OCI-LY7 (cell line): ENCODE data around the gene ZNF644. TPM values are rescaled to one million over a fixed set of nuclear protein-coding genes. Genes with fewer than 3 reads are reported as not detected.
"Not testable (repeated sequence)": the region's sequence is repeated elsewhere in the genome, so short reads cannot be mapped to it uniquely, and the experiment has no call there.

Experiments
- BruUV-seq: library from RNA; stranded (reverse); fragments of 400-500 nt; replicated peaks from 2 replicates; lab custom pipeline; 2021; lab: Mats Ljungman, UMichigan
- CTCF ChIA-PET: fragments of 300-600 bp; sonication (Branson Sonifier 250); formaldehyde crosslinking; loops from one replicate; lab custom pipeline; 2022; ENCODE audit warnings: antibody characterized with exemption; ENCODE audit not compliant: unreplicated experiment; lab: Charles Lee
- POLR2A ChIA-PET: fragments of 300-600 bp; sonication (Branson Sonifier 250); formaldehyde crosslinking; loops from one replicate; lab custom pipeline; 2022; ENCODE audit warnings: antibody characterized with exemption; lab: Charles Lee
- DNase-seq: peaks from one replicate; pipeline ENCODE4 v3.0.0-alpha.2; 2015; ENCODE audit warnings: low spot score
- H2AFZ ChIP-seq: fragments of 200-600 bp; sonication (generic), shearing (Covaris generic); 2 replicates; pipeline ENCODE4 v1.6.1; 2014; ENCODE audit warnings: mild to moderate bottlenecking, antibody characterized with exemption, low read length, moderate library complexity
- H3K27ac ChIP-seq: fragments of 200-600 bp; sonication (generic); 2 replicates; pipeline ENCODE4 v1.5.1; 2014; ENCODE audit warnings: mixed run types, low read depth, mild to moderate bottlenecking, moderate library complexity, low read length, inconsistent platforms; ENCODE audit not compliant: poor library complexity, severe bottlenecking
- H3K36me3 ChIP-seq: fragments of 200-600 bp; sonication (generic); 2 replicates; pipeline ENCODE4 v1.6.1; 2014; ENCODE audit warnings: mild to moderate bottlenecking, antibody characterized with exemption, low read length, moderate library complexity, mixed read lengths; ENCODE audit not compliant: insufficient read depth
- H3K4me1 ChIP-seq: fragments of 200-600 bp; sonication (generic); 2 replicates; pipeline ENCODE4 v1.5.1; 2014; ENCODE audit warnings: mild to moderate bottlenecking, low read length; ENCODE audit not compliant: insufficient read depth, poor library complexity, severe bottlenecking
- H3K4me2 ChIP-seq: fragments of 200-600 bp; sonication (generic); 2 replicates; pipeline ENCODE4 v1.6.1; 2014; ENCODE audit warnings: mild to moderate bottlenecking, low read length
- H3K4me3 ChIP-seq: fragments of 200-600 bp; sonication (generic); 2 replicates; pipeline ENCODE4 v1.5.1; 2014; ENCODE audit warnings: mild to moderate bottlenecking, low read depth, low read length; ENCODE audit not compliant: poor library complexity, severe bottlenecking
- H3K79me2 ChIP-seq: fragments of 200-600 bp; sonication (generic); 2 replicates; pipeline ENCODE4 v1.6.1; 2016; ENCODE audit warnings: low read depth, mild to moderate bottlenecking, low read length, moderate library complexity, mixed read lengths; ENCODE audit not compliant: insufficient read depth
- H3K9me2 ChIP-seq: fragments of 200-600 bp; sonication (generic); 2 replicates; pipeline ENCODE4 v1.6.1; 2016; ENCODE audit warnings: mild to moderate bottlenecking, low read length, mixed read lengths; ENCODE audit not compliant: insufficient read depth
- H3K9me3 ChIP-seq: fragments of 200-600 bp; sonication (generic); 2 replicates; pipeline ENCODE4 v1.6.1; 2014; ENCODE audit warnings: mild to moderate bottlenecking, mixed run types, low read length, mixed read lengths
- H4K20me1 ChIP-seq: fragments of 200-600 bp; sonication (generic); 2 replicates; pipeline ENCODE4 v1.6.1; 2014; ENCODE audit warnings: mild to moderate bottlenecking, antibody characterized with exemption, low read length, moderate library complexity, mixed read lengths; ENCODE audit not compliant: insufficient read depth
- CTCF ChIP-seq: fragments of 200-600 bp; sonication (generic); conservative IDR thresholded peaks from 2 replicates; pipeline ENCODE4 v1.5.1; 2014; ENCODE audit warnings: mild to moderate bottlenecking, antibody characterized with exemption, low read length, moderate library complexity, mixed read lengths
- EZH2phosphoT487 ChIP-seq: fragments of 200-600 bp; sonication (generic); IDR thresholded peaks from 2 replicates; pipeline ENCODE4 v1.6.1; 2018; ENCODE audit warnings: low read depth, borderline replicate concordance, mild to moderate bottlenecking, mixed run types, antibody characterized with exemption, low read length, moderate library complexity, mixed read lengths
- intact Hi-C: fragments of 100-400 bp; cut with micrococcal nuclease; formaldehyde crosslinking; loops from one replicate; pipeline ENCODE4 v1.10.0; 2022; ENCODE audit not compliant: unreplicated experiment
- total RNA-seq, 2 experiments: library from RNA; depleted of rRNA in 1 of 2; stranded (reverse); fragments of >200 nt in 1 of 2; shearing (Covaris generic) in 1 of 2; gene quantifications; 2 replicates each; pipeline ENCODE4 v1.2.3, GENCODE V29; 2014 to 2022

ZNF644 gene
- total RNA-seq, 2 experiments from 2014 or later: 56.6 to 65.1 TPM

GRCh38 chr1:91054780-91055481 lies 33.1 kb upstream of the ZNF644 start:
- DNase-seq: peak; percentile 76
- Histone ChIP-seq H3K27ac (peak overlapping the region; percentile 65), H3K9me2 (no peaks in the 10 kb centered on the region), H3K4me2 (peak overlapping the region; percentile 55), H4K20me1 (no peaks in the 10 kb centered on the region), H3K9me3 (no peaks in the 10 kb centered on the region), H3K4me3 (peak overlapping the region; percentile 8), H2AFZ (peak overlapping the region; percentile 75), H3K79me2 (no peaks in the 10 kb centered on the region), H3K36me3 (no peaks in the 10 kb centered on the region), H3K4me1 (peaks cover 53% of the 10 kb centered on the region)
- ChIA-PET CTCF (interaction anchor here (0.8 kb wide), 1 partner anchor 32 kb away, joined by 3 read pairs; no protein-coding TSS in a partner anchor), POLR2A (interaction anchor here (0.7 to 1.9 kb wide), 7 partner anchors 11 to 459 kb away, joined by 3 to 6 read pairs (median 4); partner anchors contain the start of gene ZNF644)
- TF ChIP-seq EZH2phosphoT487: no peak
- no peak for TF ChIP-seq CTCF
- intact Hi-C loops: loop anchor here (5.0 kb wide), 1 partner anchor 33 kb away; the partner anchor contains the start of gene ZNF644
- no TSS peak for BruUV-seq

- Histone ChIP-seq H3K36me3 (no peaks in the 10 kb centered on the region), H2AFZ (peak overlapping the region; percentile 75), H3K9me3 (no peaks in the 10 kb centered on the region), H4K20me1 (no peaks in the 10 kb centered on the region), H3K27ac (no peak overlapping the region), H3K79me2 (no peaks in the 10 kb centered on the region), H3K9me2 (no peaks in the 10 kb centered on the region), H3K4me2 (no peak overlapping the region; the same call in 1 of the 2 replicates), H3K4me1 (peaks cover 47% of the 10 kb centered on the region), H3K4me3 (no peak overlapping the region)
- ChIA-PET CTCF (no interaction called here), POLR2A (no interaction called here)
- no peak for DNase-seq
- no TSS peak for BruUV-seq
- intact Hi-C loops: no loop called here
- no peak for TF ChIP-seq CTCF
- no peak for TF ChIP-seq EZH2phosphoT487
Measured at GRCh38 chr1:91053630-91054029, 31.8 kb upstream of the ZNF644 start.

- H3K4me3 ChIP-seq, H3K79me2 ChIP-seq, BruUV-seq, H2AFZ ChIP-seq, H3K27ac ChIP-seq, CTCF ChIA-PET, DNase-seq, intact Hi-C loops, POLR2A ChIA-PET, H4K20me1 ChIP-seq, H3K9me2 ChIP-seq, H3K9me3 ChIP-seq, H3K4me2 ChIP-seq, H3K36me3 ChIP-seq: not testable (repeated sequence)
- peaks cover 16% of the 10 kb centered on the region for H3K4me1 ChIP-seq
Measured at GRCh38 chr1:91049551-91049950, 27.7 kb upstream of the ZNF644 start.
